Tibial nerve (tissue), 4 donors: Measurements from ENCODE around the gene RSRP1.

ENCODE experiments used
- CTCF ChIP-seq, 5 experiments: fragments of 200-600 bp in 3 of 5; fragments of 450-650 bp in 2 of 5; sonication (generic) in 3 of 5; IDR thresholded peaks; one replicate each; pipeline ENCODE4 v1.5.1; 2016 to 2019; ENCODE audit warnings: antibody characterized with exemption in 5 of 5, mild to moderate bottlenecking in 3 of 5, moderate library complexity in 2 of 5
- EP300 ChIP-seq, 2 donors: sonication (generic); formaldehyde crosslinking; IDR thresholded peaks; one replicate each; pipeline ENCODE4 v1.6.1; 2017; ENCODE audit warnings: antibody characterized with exemption in 2 of 2, mild to moderate bottlenecking in 1 of 2
- POLR2A ChIP-seq, 2 donors: fragments of 450-650 bp; IDR thresholded peaks; one replicate each; pipeline ENCODE4 v1.6.1; 2017; ENCODE audit warnings: antibody characterized with exemption in 2 of 2, mild to moderate bottlenecking in 2 of 2, moderate library complexity in 2 of 2

DNA sequence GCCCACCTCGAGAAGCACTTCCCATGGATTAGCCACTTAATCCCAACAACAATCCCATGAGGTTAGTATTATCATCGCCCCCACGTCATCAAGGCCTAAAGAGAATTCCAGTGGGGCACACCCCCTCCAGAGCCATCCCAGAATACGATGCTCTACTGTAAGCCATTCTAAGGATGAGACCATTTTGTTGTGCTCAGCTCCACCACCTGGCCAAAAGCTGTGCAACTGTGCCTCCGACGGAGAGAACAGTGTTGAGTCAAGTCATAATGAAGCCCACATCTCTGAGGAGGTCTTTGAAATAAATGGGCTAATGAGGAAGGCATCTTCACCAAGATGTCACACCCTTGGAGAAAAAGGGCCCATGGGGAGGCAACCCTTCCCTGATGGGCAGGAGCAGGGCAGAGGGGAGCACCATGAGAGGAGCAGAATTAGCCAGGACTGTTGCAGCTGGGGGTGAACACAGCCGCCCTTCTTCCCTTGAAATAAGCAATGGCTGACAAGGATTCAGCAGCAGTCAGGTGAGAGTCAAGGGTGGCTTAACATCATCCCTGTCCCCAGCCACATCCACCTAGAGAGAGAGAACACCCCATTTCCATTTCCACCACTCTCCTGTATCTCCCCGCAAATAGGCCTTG is 29.5 kb downstream of the RSRP1 start:
- TF ChIP-seq EP300 (IDR thresholded peaks at IDR 0.05) (no peak), POLR2A (IDR thresholded peaks at IDR 0.05) (no peak), CTCF (IDR thresholded peaks at IDR 0.05) (no peak)
